H4 (cell line): ENCODE measurements around the gene RGS7. TPM values are rescaled to one million over a fixed set of nuclear protein-coding genes. Genes with fewer than 3 reads are reported as not detected.

ENCODE experiments used
- total RNA-seq: library from RNA; depleted of rRNA; stranded (reverse); fragments of >200 nt; shearing (Covaris generic); gene quantifications from 2 replicates; pipeline ENCODE4 v1.2.3, GENCODE V29; 2014; rRNA removed

Gene RGS7
- total RNA-seq, 1 experiment from 2014 or later, result 0.23 TPM

Other genes starting within 250 kb of the RGS7 start
- 145 and 163 TPM in 2 replicates for gene FH, start 162.6 kb upstream of the RGS7 start, total RNA-seq
- gene KMO, start 175.2 kb upstream of the RGS7 start, total RNA-seq, result 0.12 and 2.6 TPM in 2 replicates